Sigmoid colon (tissue), 4 donors: ENCODE measurements around the gene MEDAG.

Source experiments
- CTCF ChIP-seq, 4 experiments: fragments of 450-650 bp in 3 of 4; fragments of 200-600 bp in 1 of 4; IDR thresholded peaks; one replicate each; pipeline ENCODE4 v1.5.1; 2016 to 2019; ENCODE audit warnings: antibody characterized with exemption in 4 of 4, mild to moderate bottlenecking in 3 of 4, moderate library complexity in 2 of 4
- EP300 ChIP-seq, 4 donors: sonication (generic); formaldehyde crosslinking; IDR thresholded peaks; one replicate each; pipeline ENCODE4 v1.6.1; 2017; ENCODE audit warnings: antibody characterized with exemption in 4 of 4
- POLR2A ChIP-seq, 2 donors: fragments of 450-650 bp; IDR thresholded peaks; one replicate each; pipeline ENCODE4 v1.6.1; 2016; ENCODE audit warnings: antibody characterized with exemption in 2 of 2, mild to moderate bottlenecking in 2 of 2, moderate library complexity in 2 of 2
- POLR2AphosphoS5 ChIP-seq, 4 donors: sonication (generic); formaldehyde crosslinking; IDR thresholded peaks; one replicate each; pipeline ENCODE4 v1.6.1; 2017; ENCODE audit warnings: antibody characterized with exemption in 4 of 4

- TF ChIP-seq CTCF (IDR thresholded peaks at IDR 0.05) (no peak), POLR2A (IDR thresholded peaks at IDR 0.05) (no peak), POLR2AphosphoS5 (IDR thresholded peaks at IDR 0.05) (no peak), EP300 (IDR thresholded peaks at IDR 0.05) (no peak)
These were observed 28.7 kb downstream of the MEDAG start for GRCh38 chr13:30934803-30935202.
